Thymus (tissue), 11 donors: ENCODE data around the gene CTNNA3. TPM values are rescaled to one million over a fixed set of nuclear protein-coding genes. Genes with fewer than 3 reads are reported as not detected.

Source experiments
- DNase-seq, 9 donors: peaks; one replicate each; pipeline ENCODE4 v3.0.0-alpha.2; 2013; ENCODE audit warnings: low spot score in 9 of 9, low read depth in 6 of 9, missing footprints in 1 of 9
- H3K27ac ChIP-seq, 2 donors: one replicate each; pipeline ENCODE4 v1.5.1; 2013; ENCODE audit warnings: control low read depth in 1 of 2, low read depth in 1 of 2, low read length in 1 of 2, mild to moderate bottlenecking in 1 of 2, moderate library complexity in 1 of 2
- H3K27me3 ChIP-seq, 2 donors: one replicate each; pipeline ENCODE4 v1.5.1; 2013; ENCODE audit warnings: low read length in 1 of 2; ENCODE audit not compliant: control insufficient read depth in 2 of 2, insufficient read depth in 1 of 2
- H3K36me3 ChIP-seq, 2 donors: one replicate each; pipeline ENCODE4 v1.5.1; 2013; ENCODE audit warnings: low read length in 1 of 2, mild to moderate bottlenecking in 1 of 2, moderate library complexity in 1 of 2; ENCODE audit not compliant: control insufficient read depth in 2 of 2, insufficient read depth in 2 of 2
- H3K4me1 ChIP-seq, 2 donors: one replicate each; pipeline ENCODE4 v1.5.1; 2013; ENCODE audit warnings: low read length in 2 of 2; ENCODE audit not compliant: control insufficient read depth in 2 of 2, insufficient read depth in 2 of 2
- H3K4me3 ChIP-seq, 2 donors: one replicate each; pipeline ENCODE4 v1.5.1; 2013; ENCODE audit warnings: low read length in 2 of 2, control low read depth in 1 of 2, mild to moderate bottlenecking in 1 of 2
- H3K9me3 ChIP-seq, 2 donors: one replicate each; pipeline ENCODE4 v1.5.1; 2013; ENCODE audit warnings: low read length in 1 of 2, mild to moderate bottlenecking in 1 of 2; ENCODE audit not compliant: control insufficient read depth in 2 of 2, insufficient read depth in 1 of 2
- WGBS: extraction: QIAGEN DNeasy Blood & Tissue Kit; methylation state at CpG from one replicate; pipeline ENCODE4 v1.1.7; 2013; 5-methylcytosine and 5-hydroxymethylcytosine counted together
- polyA plus RNA-seq: library from polyadenylated mRNA; stranded (reverse); fragments of 200-250 nt; gene quantifications from one replicate; pipeline ENCODE4 v1.2.3, GENCODE V29; 2013
- total RNA-seq: library from RNA; stranded (reverse); fragments of 120-200 nt; gene quantifications from one replicate; pipeline ENCODE4 v1.2.4, GENCODE V29; 2013
- donor health status: healthy.

Gene CTNNA3
- total and polyA plus RNA-seq, 2 donors: 0.27 to 0.28 TPM

GRCh38 chr10:65891073-65891981, 1804.7 kb downstream of the CTNNA3 start:
- H3K36me3 ChIP-seq: no peaks in the 10 kb centered on the region
- H3K9me3 ChIP-seq: peaks cover 0 to 4% of the 10 kb centered on the region in 2 donors
- no peaks in the 10 kb centered on the region for H3K27me3 ChIP-seq
- 9% methylated on average over 3 of the region's 3 CpGs for WGBS
- H3K27ac ChIP-seq: no peak overlapping the region
- H3K4me3 ChIP-seq: no peak overlapping the region
- H3K4me1 ChIP-seq: no peaks in the 10 kb centered on the region
- DNase-seq: no peak

GRCh38 chr10:65864529-65864928, 1831.5 kb downstream of the CTNNA3 start:
- Histone ChIP-seq H3K4me3 (no peak overlapping the region), H3K36me3 (no peaks in the 10 kb centered on the region), H3K4me1 (no peaks in the 10 kb centered on the region), H3K27ac (no peak overlapping the region), H3K9me3 (no peaks in the 10 kb centered on the region), H3K27me3 (no peaks in the 10 kb centered on the region)
- no peak for DNase-seq

- H3K27ac ChIP-seq: no peak overlapping the region
- H3K4me1 ChIP-seq: no peaks in the 10 kb centered on the region
- no peaks in the 10 kb centered on the region for H3K36me3 ChIP-seq
Measured at GRCh38 chr10:65864036-65864435, 1832.0 kb downstream of the CTNNA3 start.

More at GRCh38 chr10:65864036-65864435, 1832.0 kb downstream of the CTNNA3 start:
- H3K27me3 ChIP-seq: no peaks in the 10 kb centered on the region
- H3K4me3 ChIP-seq: no peak overlapping the region
- no peak for DNase-seq
- H3K9me3 ChIP-seq: no peaks in the 10 kb centered on the region

Other genes starting within 250 kb of the CTNNA3 start
- 4.4 TPM for gene DNAJC12, start 142.0 kb upstream of the CTNNA3 start, total RNA-seq
- gene DNAJC12, start 142.0 kb upstream of the CTNNA3 start, polyA plus RNA-seq: 2.2 TPM
- 18.0 TPM for gene SIRT1, start 188.5 kb upstream of the CTNNA3 start, total RNA-seq
- gene SIRT1, start 188.5 kb upstream of the CTNNA3 start, polyA plus RNA-seq: 25.6 TPM